OCI-LY7 (cell line): ENCODE results near the gene P2RY14. TPM values are rescaled to one million over a fixed set of nuclear protein-coding genes. Genes with fewer than 3 reads are reported as not detected.

ENCODE experiments used
- BruUV-seq: library from RNA; stranded (reverse); fragments of 400-500 nt; replicated peaks from 2 replicates; lab custom pipeline; 2021; lab: Mats Ljungman, UMichigan
- CTCF ChIA-PET: fragments of 300-600 bp; sonication (Branson Sonifier 250); formaldehyde crosslinking; loops from one replicate; lab custom pipeline; 2022; ENCODE audit warnings: antibody characterized with exemption; ENCODE audit not compliant: unreplicated experiment; lab: Charles Lee
- POLR2A ChIA-PET: fragments of 300-600 bp; sonication (Branson Sonifier 250); formaldehyde crosslinking; loops from one replicate; lab custom pipeline; 2022; ENCODE audit warnings: antibody characterized with exemption; lab: Charles Lee
- DNase-seq: peaks from one replicate; pipeline ENCODE4 v3.0.0-alpha.2; 2015; ENCODE audit warnings: low spot score
- H2AFZ ChIP-seq: fragments of 200-600 bp; sonication (generic), shearing (Covaris generic); 2 replicates; pipeline ENCODE4 v1.6.1; 2014; ENCODE audit warnings: mild to moderate bottlenecking, antibody characterized with exemption, low read length, moderate library complexity
- H3K27ac ChIP-seq: fragments of 200-600 bp; sonication (generic); 2 replicates; pipeline ENCODE4 v1.5.1; 2014; ENCODE audit warnings: mixed run types, low read depth, mild to moderate bottlenecking, moderate library complexity, low read length, inconsistent platforms; ENCODE audit not compliant: poor library complexity, severe bottlenecking
- H3K36me3 ChIP-seq: fragments of 200-600 bp; sonication (generic); 2 replicates; pipeline ENCODE4 v1.6.1; 2014; ENCODE audit warnings: mild to moderate bottlenecking, antibody characterized with exemption, low read length, moderate library complexity, mixed read lengths; ENCODE audit not compliant: insufficient read depth
- H3K4me1 ChIP-seq: fragments of 200-600 bp; sonication (generic); 2 replicates; pipeline ENCODE4 v1.5.1; 2014; ENCODE audit warnings: mild to moderate bottlenecking, low read length; ENCODE audit not compliant: insufficient read depth, poor library complexity, severe bottlenecking
- H3K4me2 ChIP-seq: fragments of 200-600 bp; sonication (generic); 2 replicates; pipeline ENCODE4 v1.6.1; 2014; ENCODE audit warnings: mild to moderate bottlenecking, low read length
- H3K4me3 ChIP-seq: fragments of 200-600 bp; sonication (generic); 2 replicates; pipeline ENCODE4 v1.5.1; 2014; ENCODE audit warnings: mild to moderate bottlenecking, low read depth, low read length; ENCODE audit not compliant: poor library complexity, severe bottlenecking
- H3K79me2 ChIP-seq: fragments of 200-600 bp; sonication (generic); 2 replicates; pipeline ENCODE4 v1.6.1; 2016; ENCODE audit warnings: low read depth, mild to moderate bottlenecking, low read length, moderate library complexity, mixed read lengths; ENCODE audit not compliant: insufficient read depth
- H3K9me2 ChIP-seq: fragments of 200-600 bp; sonication (generic); 2 replicates; pipeline ENCODE4 v1.6.1; 2016; ENCODE audit warnings: mild to moderate bottlenecking, low read length, mixed read lengths; ENCODE audit not compliant: insufficient read depth
- H3K9me3 ChIP-seq: fragments of 200-600 bp; sonication (generic); 2 replicates; pipeline ENCODE4 v1.6.1; 2014; ENCODE audit warnings: mild to moderate bottlenecking, mixed run types, low read length, mixed read lengths
- H4K20me1 ChIP-seq: fragments of 200-600 bp; sonication (generic); 2 replicates; pipeline ENCODE4 v1.6.1; 2014; ENCODE audit warnings: mild to moderate bottlenecking, antibody characterized with exemption, low read length, moderate library complexity, mixed read lengths; ENCODE audit not compliant: insufficient read depth
- EZH2phosphoT487 ChIP-seq: fragments of 200-600 bp; sonication (generic); IDR thresholded peaks from 2 replicates; pipeline ENCODE4 v1.6.1; 2018; ENCODE audit warnings: low read depth, borderline replicate concordance, mild to moderate bottlenecking, mixed run types, antibody characterized with exemption, low read length, moderate library complexity, mixed read lengths
- intact Hi-C: fragments of 100-400 bp; cut with micrococcal nuclease; formaldehyde crosslinking; loops from one replicate; pipeline ENCODE4 v1.10.0; 2022; ENCODE audit not compliant: unreplicated experiment
- total RNA-seq, 2 experiments: library from RNA; depleted of rRNA in 1 of 2; stranded (reverse); fragments of >200 nt in 1 of 2; shearing (Covaris generic) in 1 of 2; gene quantifications; 2 replicates each; pipeline ENCODE4 v1.2.3, GENCODE V29; 2014 to 2022
- TF ChIP-seq, protein P1 (sequence below): fragments of 200-600 bp; sonication (generic); conservative IDR thresholded peaks from 2 replicates; pipeline ENCODE4 v1.5.1; 2014; ENCODE audit warnings: mild to moderate bottlenecking, antibody characterized with exemption, low read length, moderate library complexity, mixed read lengths

P2RY14 gene
- total RNA-seq, 2 experiments from 2014 or later: not detected

DNA sequence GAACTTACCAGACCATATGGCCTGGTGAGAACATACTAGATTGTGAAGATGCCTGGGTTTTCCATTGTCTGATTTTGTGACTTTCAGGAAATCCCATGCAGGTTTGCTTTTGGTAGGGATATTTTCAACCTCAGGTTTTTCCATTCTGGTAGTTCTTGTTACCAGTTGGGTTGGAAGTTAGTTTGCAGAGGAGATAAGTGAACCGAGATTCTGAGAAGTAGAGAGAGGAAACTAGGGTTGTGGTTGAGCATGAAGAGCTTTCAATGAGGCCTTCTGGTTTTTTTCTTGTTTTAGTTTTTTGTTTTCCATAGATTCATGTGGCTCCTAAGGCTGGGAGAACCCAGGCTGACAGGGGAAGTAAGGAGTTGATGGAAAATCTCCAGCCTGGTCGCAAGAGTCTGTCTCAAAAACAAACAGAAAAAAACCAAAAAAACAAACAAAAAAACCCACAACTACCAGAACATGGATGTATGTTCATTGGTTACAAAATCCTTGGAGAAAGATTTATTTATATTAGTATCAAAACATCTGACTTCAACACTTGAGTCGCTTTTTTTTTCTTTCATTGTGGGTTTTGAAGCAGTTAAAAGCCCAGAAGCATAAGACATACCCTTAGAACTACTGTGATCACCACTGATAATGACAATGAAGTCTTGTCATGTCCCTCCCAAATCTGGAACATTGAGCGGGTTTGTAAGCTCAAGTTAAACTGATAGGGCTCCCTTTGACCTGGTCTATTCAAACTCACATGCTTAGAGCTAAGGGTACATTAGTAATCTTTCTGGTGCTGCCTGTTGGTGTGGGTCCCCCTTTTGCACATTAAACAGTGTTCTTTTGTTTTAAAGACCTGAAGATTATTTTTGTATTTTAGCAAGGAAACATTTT is 78.5 kb downstream of the P2RY14 start:
- H3K4me2 ChIP-seq: no peak overlapping the region
- no peak overlapping the region for H3K27ac ChIP-seq
- no peaks in the 10 kb centered on the region for H4K20me1 ChIP-seq
- H3K4me3 ChIP-seq: no peak overlapping the region
- TF ChIP-seq, protein P1, sequence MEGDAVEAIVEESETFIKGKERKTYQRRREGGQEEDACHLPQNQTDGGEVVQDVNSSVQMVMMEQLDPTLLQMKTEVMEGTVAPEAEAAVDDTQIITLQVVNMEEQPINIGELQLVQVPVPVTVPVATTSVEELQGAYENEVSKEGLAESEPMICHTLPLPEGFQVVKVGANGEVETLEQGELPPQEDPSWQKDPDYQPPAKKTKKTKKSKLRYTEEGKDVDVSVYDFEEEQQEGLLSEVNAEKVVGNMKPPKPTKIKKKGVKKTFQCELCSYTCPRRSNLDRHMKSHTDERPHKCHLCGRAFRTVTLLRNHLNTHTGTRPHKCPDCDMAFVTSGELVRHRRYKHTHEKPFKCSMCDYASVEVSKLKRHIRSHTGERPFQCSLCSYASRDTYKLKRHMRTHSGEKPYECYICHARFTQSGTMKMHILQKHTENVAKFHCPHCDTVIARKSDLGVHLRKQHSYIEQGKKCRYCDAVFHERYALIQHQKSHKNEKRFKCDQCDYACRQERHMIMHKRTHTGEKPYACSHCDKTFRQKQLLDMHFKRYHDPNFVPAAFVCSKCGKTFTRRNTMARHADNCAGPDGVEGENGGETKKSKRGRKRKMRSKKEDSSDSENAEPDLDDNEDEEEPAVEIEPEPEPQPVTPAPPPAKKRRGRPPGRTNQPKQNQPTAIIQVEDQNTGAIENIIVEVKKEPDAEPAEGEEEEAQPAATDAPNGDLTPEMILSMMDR: no peak
- no peak for TF ChIP-seq EZH2phosphoT487
- ChIA-PET POLR2A (interaction anchor here (0.6 to 1.8 kb wide), 5 partner anchors 15 to 450 kb away, joined by 3 to 7 read pairs (median 3); no protein-coding TSS in a partner anchor), CTCF (no interaction called here)
- no peak overlapping the region for H2AFZ ChIP-seq
- 0 out of 2 replicates have a peak, but pooled peaks cover 4% of the 10 kb centered on the region for H3K36me3 ChIP-seq
- H3K9me3 ChIP-seq: no peaks in the 10 kb centered on the region
- intact Hi-C loops: no loop called here
- no peak for DNase-seq
- H3K4me1 ChIP-seq: no peaks in the 10 kb centered on the region
- H3K9me2 ChIP-seq: no peaks in the 10 kb centered on the region
- no TSS peak for BruUV-seq
- H3K79me2 ChIP-seq: no peaks in the 10 kb centered on the region

GRCh38 chr3:151198849-151199248 is 79.5 kb downstream of the P2RY14 start:
- Histone ChIP-seq H4K20me1 (no peaks in the 10 kb centered on the region), H3K9me2 (no peaks in the 10 kb centered on the region), H3K79me2 (no peaks in the 10 kb centered on the region), H3K4me1 (no peaks in the 10 kb centered on the region), H3K9me3 (no peaks in the 10 kb centered on the region), H3K27ac (no peak overlapping the region), H2AFZ (no peak overlapping the region), H3K4me2 (no peak overlapping the region), H3K36me3 (peaks cover 4% of the 10 kb centered on the region; the same call in 1 of the 2 replicates), H3K4me3 (no peak overlapping the region)
- DNase-seq: no peak
- no TSS peak for BruUV-seq
- intact Hi-C loops: no loop called here
- TF ChIP-seq, protein P1: no peak
- TF ChIP-seq EZH2phosphoT487: no peak
- CTCF ChIA-PET: no interaction called here
- POLR2A ChIA-PET: interaction anchor here (0.5 to 1.4 kb wide), 3 partner anchors 9 to 269 kb away, joined by 3 to 7 read pairs (median 4); no protein-coding TSS in a partner anchor
